GM12864 (cell line): ENCODE data around the gene FNDC8.
A peak's percentile ranks its signal among the peaks of the same experiment; 100 is the strongest.
"Not testable (repeated sequence)": the region's sequence is repeated elsewhere in the genome, so short reads cannot be mapped to it uniquely, and the experiment has no call there.

Experiments used
- DNase-seq: peaks from one replicate; pipeline ENCODE4 v3.0.0-alpha.2; 2011; ENCODE audit warnings: low read depth
- H3K4me3 ChIP-seq: 2 replicates; pipeline ENCODE4 v1.5.1; 2011; ENCODE audit warnings: mild to moderate bottlenecking, low read depth, low read length, control low read depth
- CTCF ChIP-seq: IDR thresholded peaks from 2 replicates; pipeline ENCODE4 v1.5.1; 2011; ENCODE audit warnings: low read depth, mild to moderate bottlenecking, moderate library complexity, low read length, control low read depth, inconsistent platforms; ENCODE audit errors: missing control alignments

Gene FNDC8

GRCh38 chr17:35170968-35171771 lies 49.8 kb downstream of the FNDC8 start:
- TF ChIP-seq CTCF = peak; percentile 8
- no peak overlapping the region for H3K4me3 ChIP-seq

GRCh38 chr17:35171834-35172233 lies 50.4 kb downstream of the FNDC8 start:
- no peak overlapping the region for H3K4me3 ChIP-seq
- no peak for TF ChIP-seq CTCF
- no peak for DNase-seq

More at GRCh38 chr17:35170968-35171771, 49.8 kb downstream of the FNDC8 start:
- DNase-seq = no peak

GRCh38 chr17:35172321-35172720 lies 50.9 kb downstream of the FNDC8 start:
- not testable (repeated sequence) for H3K4me3 ChIP-seq, DNase-seq

GRCh38 chr17:35174835-35175334 lies 53.5 kb downstream of the FNDC8 start:
- DNase-seq = no peak
- no peak for TF ChIP-seq CTCF
- H3K4me3 ChIP-seq = no peak overlapping the region

- no peak for TF ChIP-seq CTCF
- no peak overlapping the region for H3K4me3 ChIP-seq
- no peak for DNase-seq
These were observed 54.4 kb downstream of the FNDC8 start for GRCh38 chr17:35175638-35176415.

- DNase-seq = no peak
- no peak for TF ChIP-seq CTCF
- H3K4me3 ChIP-seq = no peak overlapping the region
These were observed 55.5 kb downstream of the FNDC8 start for GRCh38 chr17:35176897-35177296.

- not testable (repeated sequence) for DNase-seq, H3K4me3 ChIP-seq
These were observed 58.0 kb downstream of the FNDC8 start for GRCh38 chr17:35179379-35179778.
